ENCODE data around the gene E2F4. TPM values are rescaled to one million over a fixed set of nuclear protein-coding genes. Genes with fewer than 3 reads are reported as not detected.
A peak's percentile ranks its signal among the peaks of the same experiment; 100 is the strongest.

Gene E2F4
- total and polyA plus RNA-seq, 2 of the 13 experiments (the other 11 are each of a cell fraction or from before 2014, with no cell fraction given), result 84.8 to 91.2 TPM

DNA sequence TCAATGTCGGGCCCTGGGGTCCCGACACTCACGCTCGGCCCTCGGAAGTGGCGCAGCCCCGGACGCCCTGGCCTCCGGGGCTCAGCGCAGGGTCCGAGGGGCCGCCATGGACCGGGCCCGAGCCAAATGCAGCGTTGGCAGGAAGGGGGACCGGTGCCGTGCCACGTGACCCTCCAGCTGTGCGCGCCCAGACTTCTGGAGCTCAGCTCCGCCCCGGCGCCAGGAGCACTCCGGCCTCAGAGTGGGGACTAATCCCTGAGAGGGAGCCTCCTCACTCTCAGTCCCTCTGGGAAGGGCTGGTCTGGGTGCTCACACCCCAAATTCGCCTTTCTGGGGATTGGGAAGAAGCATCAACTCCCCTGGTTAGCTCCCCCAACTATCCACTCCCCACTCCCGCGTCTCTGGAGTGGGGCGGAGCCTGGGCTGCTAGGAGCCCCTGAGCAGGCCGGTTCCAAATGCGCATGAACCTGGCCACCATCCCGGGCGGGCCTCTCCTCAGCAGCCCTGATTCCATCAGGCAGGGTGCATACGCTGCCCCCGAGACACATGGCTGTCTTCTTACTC is 41.0 kb upstream of the E2F4 start, which contains the start of gene B3GNT9 (continued):
- TF ChIP-seq ZNF841 (CRISPR knock-in tag; IDR thresholded peaks at IDR 0.05; ENCODE audit: borderline replicate concordance) (no peak), ARNTL (CRISPR knock-in tag; IDR thresholded peaks at IDR 0.05) (peak; percentile 94), PHF8 (CRISPR knock-in tag; IDR thresholded peaks at IDR 0.05) (peak; percentile 86), ZNF563 (CRISPR knock-in tag; IDR thresholded peaks at IDR 0.05) (peak; percentile 44; the same call in 1 of the 2 replicates), ZNF292 (CRISPR knock-in tag; IDR thresholded peaks at IDR 0.05; ENCODE audit: borderline replicate concordance, low read depth) (no peak), NAIF1 (CRISPR knock-in tag; IDR thresholded peaks at IDR 0.05; ENCODE audit: borderline replicate concordance) (no peak), ZSCAN20 (CRISPR knock-in tag; IDR thresholded peaks at IDR 0.05; ENCODE audit: borderline replicate concordance) (0 out of 2 replicates have a peak, but pooled peaks have one; percentile 30)
- TF ChIP-seq, protein P1, sequence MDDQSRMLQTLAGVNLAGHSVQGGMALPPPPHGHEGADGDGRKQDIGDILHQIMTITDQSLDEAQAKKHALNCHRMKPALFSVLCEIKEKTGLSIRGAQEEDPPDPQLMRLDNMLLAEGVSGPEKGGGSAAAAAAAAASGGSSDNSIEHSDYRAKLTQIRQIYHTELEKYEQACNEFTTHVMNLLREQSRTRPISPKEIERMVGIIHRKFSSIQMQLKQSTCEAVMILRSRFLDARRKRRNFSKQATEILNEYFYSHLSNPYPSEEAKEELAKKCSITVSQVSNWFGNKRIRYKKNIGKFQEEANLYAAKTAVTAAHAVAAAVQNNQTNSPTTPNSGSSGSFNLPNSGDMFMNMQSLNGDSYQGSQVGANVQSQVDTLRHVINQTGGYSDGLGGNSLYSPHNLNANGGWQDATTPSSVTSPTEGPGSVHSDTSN (CRISPR knock-in tag; IDR thresholded peaks at IDR 0.05; ENCODE audit: borderline replicate concordance), result no peak
- TF ChIP-seq, protein P2, sequence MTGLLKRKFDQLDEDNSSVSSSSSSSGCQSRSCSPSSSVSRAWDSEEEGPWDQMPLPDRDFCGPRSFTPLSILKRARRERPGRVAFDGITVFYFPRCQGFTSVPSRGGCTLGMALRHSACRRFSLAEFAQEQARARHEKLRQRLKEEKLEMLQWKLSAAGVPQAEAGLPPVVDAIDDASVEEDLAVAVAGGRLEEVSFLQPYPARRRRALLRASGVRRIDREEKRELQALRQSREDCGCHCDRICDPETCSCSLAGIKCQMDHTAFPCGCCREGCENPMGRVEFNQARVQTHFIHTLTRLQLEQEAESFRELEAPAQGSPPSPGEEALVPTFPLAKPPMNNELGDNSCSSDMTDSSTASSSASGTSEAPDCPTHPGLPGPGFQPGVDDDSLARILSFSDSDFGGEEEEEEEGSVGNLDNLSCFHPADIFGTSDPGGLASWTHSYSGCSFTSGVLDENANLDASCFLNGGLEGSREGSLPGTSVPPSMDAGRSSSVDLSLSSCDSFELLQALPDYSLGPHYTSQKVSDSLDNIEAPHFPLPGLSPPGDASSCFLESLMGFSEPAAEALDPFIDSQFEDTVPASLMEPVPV (CRISPR knock-in tag; IDR thresholded peaks at IDR 0.05), result 0 out of 2 replicates have a peak, but pooled peaks have one; percentile 18
- TF ChIP-seq, protein P3, sequence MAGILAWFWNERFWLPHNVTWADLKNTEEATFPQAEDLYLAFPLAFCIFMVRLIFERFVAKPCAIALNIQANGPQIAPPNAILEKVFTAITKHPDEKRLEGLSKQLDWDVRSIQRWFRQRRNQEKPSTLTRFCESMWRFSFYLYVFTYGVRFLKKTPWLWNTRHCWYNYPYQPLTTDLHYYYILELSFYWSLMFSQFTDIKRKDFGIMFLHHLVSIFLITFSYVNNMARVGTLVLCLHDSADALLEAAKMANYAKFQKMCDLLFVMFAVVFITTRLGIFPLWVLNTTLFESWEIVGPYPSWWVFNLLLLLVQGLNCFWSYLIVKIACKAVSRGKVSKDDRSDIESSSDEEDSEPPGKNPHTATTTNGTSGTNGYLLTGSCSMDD (CRISPR knock-in tag; IDR thresholded peaks at IDR 0.05), result no peak; the same call in 1 of the 2 replicates
- TF ChIP-seq, protein P4, sequence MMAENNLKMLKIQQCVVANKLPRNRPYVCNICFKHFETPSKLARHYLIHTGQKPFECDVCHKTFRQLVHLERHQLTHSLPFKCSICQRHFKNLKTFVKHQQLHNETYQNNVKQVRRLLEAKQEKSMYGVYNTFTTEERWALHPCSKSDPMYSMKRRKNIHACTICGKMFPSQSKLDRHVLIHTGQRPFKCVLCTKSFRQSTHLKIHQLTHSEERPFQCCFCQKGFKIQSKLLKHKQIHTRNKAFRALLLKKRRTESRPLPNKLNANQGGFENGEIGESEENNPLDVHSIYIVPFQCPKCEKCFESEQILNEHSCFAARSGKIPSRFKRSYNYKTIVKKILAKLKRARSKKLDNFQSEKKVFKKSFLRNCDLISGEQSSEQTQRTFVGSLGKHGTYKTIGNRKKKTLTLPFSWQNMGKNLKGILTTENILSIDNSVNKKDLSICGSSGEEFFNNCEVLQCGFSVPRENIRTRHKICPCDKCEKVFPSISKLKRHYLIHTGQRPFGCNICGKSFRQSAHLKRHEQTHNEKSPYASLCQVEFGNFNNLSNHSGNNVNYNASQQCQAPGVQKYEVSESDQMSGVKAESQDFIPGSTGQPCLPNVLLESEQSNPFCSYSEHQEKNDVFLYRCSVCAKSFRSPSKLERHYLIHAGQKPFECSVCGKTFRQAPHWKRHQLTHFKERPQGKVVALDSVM (CRISPR knock-in tag; IDR thresholded peaks at IDR 0.05), result 0 out of 2 replicates have a peak, but pooled peaks have one; percentile 15
- TF ChIP-seq, protein P5, sequence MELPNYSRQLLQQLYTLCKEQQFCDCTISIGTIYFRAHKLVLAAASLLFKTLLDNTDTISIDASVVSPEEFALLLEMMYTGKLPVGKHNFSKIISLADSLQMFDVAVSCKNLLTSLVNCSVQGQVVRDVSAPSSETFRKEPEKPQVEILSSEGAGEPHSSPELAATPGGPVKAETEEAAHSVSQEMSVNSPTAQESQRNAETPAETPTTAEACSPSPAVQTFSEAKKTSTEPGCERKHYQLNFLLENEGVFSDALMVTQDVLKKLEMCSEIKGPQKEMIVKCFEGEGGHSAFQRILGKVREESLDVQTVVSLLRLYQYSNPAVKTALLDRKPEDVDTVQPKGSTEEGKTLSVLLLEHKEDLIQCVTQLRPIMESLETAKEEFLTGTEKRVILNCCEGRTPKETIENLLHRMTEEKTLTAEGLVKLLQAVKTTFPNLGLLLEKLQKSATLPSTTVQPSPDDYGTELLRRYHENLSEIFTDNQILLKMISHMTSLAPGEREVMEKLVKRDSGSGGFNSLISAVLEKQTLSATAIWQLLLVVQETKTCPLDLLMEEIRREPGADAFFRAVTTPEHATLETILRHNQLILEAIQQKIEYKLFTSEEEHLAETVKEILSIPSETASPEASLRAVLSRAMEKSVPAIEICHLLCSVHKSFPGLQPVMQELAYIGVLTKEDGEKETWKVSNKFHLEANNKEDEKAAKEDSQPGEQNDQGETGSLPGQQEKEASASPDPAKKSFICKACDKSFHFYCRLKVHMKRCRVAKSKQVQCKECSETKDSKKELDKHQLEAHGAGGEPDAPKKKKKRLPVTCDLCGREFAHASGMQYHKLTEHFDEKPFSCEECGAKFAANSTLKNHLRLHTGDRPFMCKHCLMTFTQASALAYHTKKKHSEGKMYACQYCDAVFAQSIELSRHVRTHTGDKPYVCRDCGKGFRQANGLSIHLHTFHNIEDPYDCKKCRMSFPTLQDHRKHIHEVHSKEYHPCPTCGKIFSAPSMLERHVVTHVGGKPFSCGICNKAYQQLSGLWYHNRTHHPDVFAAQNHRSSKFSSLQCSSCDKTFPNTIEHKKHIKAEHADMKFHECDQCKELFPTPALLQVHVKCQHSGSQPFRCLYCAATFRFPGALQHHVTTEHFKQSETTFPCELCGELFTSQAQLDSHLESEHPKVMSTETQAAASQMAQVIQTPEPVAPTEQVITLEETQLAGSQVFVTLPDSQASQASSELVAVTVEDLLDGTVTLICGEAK (IDR thresholded peaks at IDR 0.05), result no peak
- TF ChIP-seq, protein P5 (CRISPR knock-in tag; IDR thresholded peaks at IDR 0.05), result no peak
